LNCAP (cell line): ENCODE measurements around the gene USP6NL.

Experiments used
- TF ChIP-seq, protein P1 (sequence below): fragments of 450-650 bp; IDR thresholded peaks from 2 replicates; pipeline ENCODE4 v1.5.1; 2017; ENCODE audit warnings: mild to moderate bottlenecking

USP6NL gene

GRCh38 chr10:11643039-11643438 lies 31.6 kb upstream of the USP6NL start:
- TF ChIP-seq, protein P1, sequence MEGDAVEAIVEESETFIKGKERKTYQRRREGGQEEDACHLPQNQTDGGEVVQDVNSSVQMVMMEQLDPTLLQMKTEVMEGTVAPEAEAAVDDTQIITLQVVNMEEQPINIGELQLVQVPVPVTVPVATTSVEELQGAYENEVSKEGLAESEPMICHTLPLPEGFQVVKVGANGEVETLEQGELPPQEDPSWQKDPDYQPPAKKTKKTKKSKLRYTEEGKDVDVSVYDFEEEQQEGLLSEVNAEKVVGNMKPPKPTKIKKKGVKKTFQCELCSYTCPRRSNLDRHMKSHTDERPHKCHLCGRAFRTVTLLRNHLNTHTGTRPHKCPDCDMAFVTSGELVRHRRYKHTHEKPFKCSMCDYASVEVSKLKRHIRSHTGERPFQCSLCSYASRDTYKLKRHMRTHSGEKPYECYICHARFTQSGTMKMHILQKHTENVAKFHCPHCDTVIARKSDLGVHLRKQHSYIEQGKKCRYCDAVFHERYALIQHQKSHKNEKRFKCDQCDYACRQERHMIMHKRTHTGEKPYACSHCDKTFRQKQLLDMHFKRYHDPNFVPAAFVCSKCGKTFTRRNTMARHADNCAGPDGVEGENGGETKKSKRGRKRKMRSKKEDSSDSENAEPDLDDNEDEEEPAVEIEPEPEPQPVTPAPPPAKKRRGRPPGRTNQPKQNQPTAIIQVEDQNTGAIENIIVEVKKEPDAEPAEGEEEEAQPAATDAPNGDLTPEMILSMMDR = no peak

DNA sequence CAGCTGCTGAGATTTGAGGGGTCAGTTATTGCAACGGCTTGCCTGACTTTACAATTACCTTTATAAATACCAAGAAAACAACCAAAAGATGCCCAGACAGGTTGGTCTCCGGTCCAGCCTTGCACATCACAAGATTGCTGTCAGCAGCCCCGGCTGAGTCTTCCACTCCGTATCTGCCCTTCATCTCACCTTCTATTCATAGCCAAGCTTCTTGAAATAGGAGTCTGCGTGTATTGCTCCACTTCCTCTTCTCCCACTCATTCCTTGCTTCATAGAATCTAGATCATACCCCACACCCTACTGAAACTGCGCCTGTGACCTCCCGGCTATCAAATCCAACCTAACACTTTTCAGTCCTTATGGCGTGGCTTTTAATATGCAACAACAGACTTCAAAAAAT lies 31.1 kb upstream of the USP6NL start:
- TF ChIP-seq, protein P1 = no peak

DNA sequence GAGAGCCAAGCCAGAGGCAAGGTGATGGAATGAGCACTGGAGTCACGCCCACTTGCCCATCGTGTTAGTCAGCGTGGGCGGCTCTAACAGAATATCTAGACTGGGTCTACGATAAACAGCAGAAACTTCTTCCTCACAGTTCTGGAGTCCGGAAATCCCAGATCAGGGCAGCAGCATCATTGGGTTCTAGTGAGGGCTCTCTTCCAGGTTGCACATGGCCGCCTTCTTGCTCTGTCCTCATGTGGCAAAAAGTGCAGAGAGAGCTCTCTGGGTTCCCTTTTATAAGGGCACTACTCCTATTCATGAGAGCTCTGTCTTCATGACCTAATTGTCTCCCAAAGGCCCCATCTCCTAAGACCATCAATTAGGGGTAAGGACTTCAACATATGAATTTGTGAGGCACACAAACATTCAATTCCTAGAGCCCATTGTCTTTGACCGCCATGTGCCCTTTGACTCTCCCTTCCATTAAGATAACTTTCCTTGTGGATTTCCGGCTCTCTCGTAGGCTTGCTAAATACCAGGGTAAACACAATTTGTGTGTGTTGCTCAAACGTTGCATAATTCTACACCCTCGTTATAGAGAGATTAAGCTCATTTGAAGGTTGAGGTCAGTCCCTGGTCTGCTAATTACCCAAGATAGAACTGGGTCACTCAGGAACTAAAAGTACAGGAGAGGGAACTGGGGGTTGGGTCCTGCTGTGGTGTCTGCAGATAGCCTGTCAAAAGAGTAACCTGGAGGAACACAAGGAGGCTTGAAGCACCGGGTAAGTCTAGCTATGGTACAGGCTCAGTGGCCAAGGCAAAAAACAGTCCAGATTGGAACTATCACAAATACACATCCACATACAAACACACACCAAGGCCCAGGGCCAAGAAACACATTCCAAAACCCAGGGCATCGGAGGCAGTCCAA lies 28.7 kb upstream of the USP6NL start:
- TF ChIP-seq, protein P1 = no peak

GRCh38 chr10:11639362-11639761 lies 27.9 kb upstream of the USP6NL start:
- TF ChIP-seq, protein P1 = no peak

- TF ChIP-seq, protein P1 = no peak
These were observed 26.7 kb upstream of the USP6NL start for GRCh38 chr10:11638055-11638698.

DNA sequence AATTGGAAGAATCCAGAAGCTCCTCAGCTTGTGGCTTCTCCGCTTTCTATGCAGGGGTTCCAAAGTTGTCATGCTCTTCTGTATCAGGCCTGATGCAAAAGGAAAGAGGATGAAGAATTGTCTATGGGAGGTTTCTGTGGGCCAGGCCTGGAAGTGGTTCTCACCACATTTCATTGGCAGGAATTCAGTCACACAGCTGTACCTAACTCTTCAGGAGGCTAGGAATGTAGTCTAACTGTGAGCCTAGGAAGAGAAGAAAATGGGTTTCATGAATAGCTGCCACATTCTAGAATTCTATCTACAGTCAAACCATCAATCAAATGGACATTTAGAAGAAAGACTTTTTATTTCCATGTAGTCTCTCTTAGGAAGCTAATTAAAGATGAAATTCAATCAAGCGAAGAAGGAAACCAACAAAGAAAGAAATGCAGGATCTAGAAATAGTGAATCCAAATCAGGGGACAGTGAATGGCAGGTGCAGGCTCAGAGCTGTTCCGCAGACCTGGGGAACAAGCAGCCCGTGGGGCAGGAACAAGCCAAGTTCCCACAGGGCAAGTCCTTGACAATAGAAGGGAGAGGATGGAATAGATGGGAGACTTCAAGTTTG lies 25.4 kb upstream of the USP6NL start:
- TF ChIP-seq, protein P1 = no peak

GRCh38 chr10:11631890-11632587 lies 20.6 kb upstream of the USP6NL start:
- TF ChIP-seq, protein P1 = no peak
